Measurements from ENCODE around the gene DCAKD.

DCAKD gene

GRCh38 chr17:45009676-45010467 is 41.6 kb downstream of the DCAKD start:
- DNase-seq (ENCODE audit: insufficient read length, low spot score) (no peak), FAIRE-seq (no peak)
- TF ChIP-seq POU2F2 (IDR thresholded peaks at IDR 0.05; ENCODE audit: low read depth, low read length), result no peak
- TF ChIP-seq SPI1 (IDR thresholded peaks at IDR 0.05; ENCODE audit: low read depth, low read length), result no peak
- no peak for TF ChIP-seq TAF1 (IDR thresholded peaks at IDR 0.05; ENCODE audit: low read depth, low read length)
- no peak for TF ChIP-seq POLR2AphosphoS5 (IDR thresholded peaks at IDR 0.05; ENCODE audit: low read depth, low read length)
- TF ChIP-seq POLR2A (IDR thresholded peaks at IDR 0.05; ENCODE audit: low read depth, low read length), result no peak
- no peak for TF ChIP-seq PAX5 (IDR thresholded peaks at IDR 0.05; ENCODE audit: insufficient read depth, low read length, severe bottlenecking)

DNA sequence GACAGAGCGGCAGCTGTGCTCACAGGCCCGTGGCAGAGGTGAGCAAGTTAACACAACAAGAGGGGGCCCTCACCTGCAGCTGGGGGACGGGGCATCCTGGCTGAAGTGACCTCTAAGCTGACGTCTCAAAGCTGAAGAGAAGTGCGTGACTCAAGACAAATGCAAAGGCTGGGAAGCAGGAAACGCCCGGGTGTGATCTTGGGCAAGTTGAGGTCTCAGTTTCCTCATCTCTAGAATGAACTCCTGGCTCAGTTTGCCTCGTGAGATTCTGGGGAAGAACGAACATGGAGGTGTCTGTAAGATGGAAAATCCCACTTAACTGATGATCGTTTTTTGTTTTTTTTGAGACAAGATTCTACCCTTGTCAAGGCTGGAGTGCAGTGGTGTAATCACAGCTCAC is 43.2 kb downstream of the DCAKD start:
- FAIRE-seq, result no peak

DNA sequence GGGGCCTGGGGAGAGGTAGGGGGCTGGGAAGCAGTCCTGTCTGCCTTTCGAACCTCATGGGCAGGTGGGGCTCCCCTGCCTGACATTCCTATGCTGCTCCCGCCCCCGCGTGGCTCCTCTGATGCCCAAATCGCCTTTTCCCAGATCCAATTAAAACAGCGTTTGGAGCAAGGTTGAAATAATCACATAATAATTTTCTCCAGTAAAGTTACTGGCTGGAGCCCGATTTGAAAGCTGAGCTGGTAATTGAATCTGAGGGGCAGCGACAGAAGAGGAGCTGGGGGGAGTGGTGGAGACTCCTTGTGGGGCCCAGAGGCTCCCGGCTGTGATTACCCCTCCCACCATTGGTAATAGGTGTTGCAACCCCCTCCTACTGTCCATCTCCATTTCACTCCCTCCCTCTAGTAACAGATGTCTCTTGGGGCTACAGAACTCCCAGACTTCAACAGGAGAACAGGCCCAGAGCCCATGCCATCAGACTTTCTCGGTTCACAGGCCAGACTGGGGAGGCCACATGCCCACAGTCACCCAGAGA is 44.4 kb downstream of the DCAKD start:
- TF ChIP-seq POLR2AphosphoS5 (IDR thresholded peaks at IDR 0.05; ENCODE audit: low read depth, low read length), result no peak
- TF ChIP-seq SPI1 (IDR thresholded peaks at IDR 0.05; ENCODE audit: low read depth, low read length), result no peak
- DNase-seq (ENCODE audit: insufficient read length, low spot score), result no peak
- no peak for FAIRE-seq

More for the DNA sequence above, 43.2 kb downstream of the DCAKD start:
- TF ChIP-seq PAX5 (IDR thresholded peaks at IDR 0.05; ENCODE audit: insufficient read depth, low read length, severe bottlenecking) (no peak), POLR2A (IDR thresholded peaks at IDR 0.05; ENCODE audit: low read depth, low read length) (no peak), POU2F2 (IDR thresholded peaks at IDR 0.05; ENCODE audit: low read depth, low read length) (no peak), TAF1 (IDR thresholded peaks at IDR 0.05; ENCODE audit: low read depth, low read length) (no peak), SPI1 (IDR thresholded peaks at IDR 0.05; ENCODE audit: low read depth, low read length) (no peak), POLR2AphosphoS5 (IDR thresholded peaks at IDR 0.05; ENCODE audit: low read depth, low read length) (no peak)
- no peak for DNase-seq (ENCODE audit: insufficient read length, low spot score)

GRCh38 chr17:45005700-45006099 is 45.7 kb downstream of the DCAKD start:
- no peak for TF ChIP-seq SPI1 (IDR thresholded peaks at IDR 0.05; ENCODE audit: low read depth, low read length)
- no peak for TF ChIP-seq POLR2AphosphoS5 (IDR thresholded peaks at IDR 0.05; ENCODE audit: low read depth, low read length)
- TF ChIP-seq TAF1 (IDR thresholded peaks at IDR 0.05; ENCODE audit: low read depth, low read length), result no peak
- no peak for TF ChIP-seq POU2F2 (IDR thresholded peaks at IDR 0.05; ENCODE audit: low read depth, low read length)
- TF ChIP-seq POLR2A (IDR thresholded peaks at IDR 0.05; ENCODE audit: low read depth, low read length), result no peak
- no peak for TF ChIP-seq PAX5 (IDR thresholded peaks at IDR 0.05; ENCODE audit: insufficient read depth, low read length, severe bottlenecking)
- DNase-seq (ENCODE audit: insufficient read length, low spot score) (no peak), FAIRE-seq (no peak)

- no peak for DNase-seq (ENCODE audit: insufficient read length, low spot score)
- no peak for TF ChIP-seq POLR2AphosphoS5 (IDR thresholded peaks at IDR 0.05; ENCODE audit: low read depth, low read length)
- no peak for FAIRE-seq
These were observed 47.0 kb downstream of the DCAKD start for GRCh38 chr17:45004388-45004787.

GRCh38 chr17:45003877-45004276 is 47.6 kb downstream of the DCAKD start:
- TF ChIP-seq POLR2AphosphoS5 (IDR thresholded peaks at IDR 0.05; ENCODE audit: low read depth, low read length) (no peak), POU2F2 (IDR thresholded peaks at IDR 0.05; ENCODE audit: low read depth, low read length) (no peak), SPI1 (IDR thresholded peaks at IDR 0.05; ENCODE audit: low read depth, low read length) (no peak)
- FAIRE-seq (no peak), DNase-seq (ENCODE audit: insufficient read length, low spot score) (no peak)

DNA sequence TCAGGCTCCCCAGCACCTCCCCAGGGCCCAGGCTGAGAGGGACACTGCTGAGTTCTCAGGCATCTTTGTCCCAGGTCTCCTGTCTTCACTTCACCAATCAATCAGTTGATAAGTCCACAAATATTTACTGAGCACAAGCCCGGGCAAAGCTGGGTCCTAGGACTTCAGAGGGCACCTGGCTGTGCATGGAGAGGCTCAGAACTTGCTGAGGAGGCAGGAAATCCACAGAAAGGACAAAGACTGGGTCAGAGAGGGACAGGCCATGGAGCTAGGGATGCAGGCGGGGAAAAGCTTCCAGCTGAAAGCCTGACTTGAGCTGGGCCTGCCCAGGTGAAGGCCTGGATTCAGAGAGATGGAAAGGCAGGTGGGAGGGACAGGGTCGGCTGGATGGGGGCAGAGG is 50.1 kb downstream of the DCAKD start:
- no peak for FAIRE-seq
- no peak for TF ChIP-seq TAF1 (IDR thresholded peaks at IDR 0.05; ENCODE audit: low read depth, low read length)
- TF ChIP-seq PAX5 (IDR thresholded peaks at IDR 0.05; ENCODE audit: insufficient read depth, low read length, severe bottlenecking), result no peak
- TF ChIP-seq SPI1 (IDR thresholded peaks at IDR 0.05; ENCODE audit: low read depth, low read length), result no peak
- TF ChIP-seq POLR2AphosphoS5 (IDR thresholded peaks at IDR 0.05; ENCODE audit: low read depth, low read length), result no peak
- no peak for TF ChIP-seq POU2F2 (IDR thresholded peaks at IDR 0.05; ENCODE audit: low read depth, low read length)
- no peak for TF ChIP-seq POLR2A (IDR thresholded peaks at IDR 0.05; ENCODE audit: low read depth, low read length)
- no peak for DNase-seq (ENCODE audit: insufficient read length, low spot score)

DNA sequence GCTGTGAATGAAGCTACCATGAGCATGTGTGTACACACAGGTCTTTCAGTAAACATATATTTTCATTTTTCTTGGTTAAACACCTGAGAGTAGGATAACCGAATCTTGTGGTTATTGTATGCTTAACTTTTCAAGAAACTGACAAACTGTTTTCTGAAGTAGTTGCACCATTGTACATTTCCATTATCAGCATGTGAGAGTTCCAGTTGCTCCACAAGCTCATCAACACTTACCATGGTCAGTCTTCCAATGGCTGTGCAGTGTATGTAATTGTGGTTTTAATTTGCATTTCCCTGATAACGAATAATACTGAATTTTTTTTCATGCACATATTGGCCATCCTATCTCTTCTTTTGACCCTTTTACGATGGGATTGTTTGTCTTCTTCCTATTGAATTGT is 52.0 kb downstream of the DCAKD start:
- DNase-seq (ENCODE audit: insufficient read length, low spot score), result no peak
- TF ChIP-seq PAX5 (IDR thresholded peaks at IDR 0.05; ENCODE audit: insufficient read depth, low read length, severe bottlenecking), result no peak
- TF ChIP-seq POU2F2 (IDR thresholded peaks at IDR 0.05; ENCODE audit: low read depth, low read length), result no peak
- no peak for TF ChIP-seq TAF1 (IDR thresholded peaks at IDR 0.05; ENCODE audit: low read depth, low read length)
- no peak for TF ChIP-seq POLR2A (IDR thresholded peaks at IDR 0.05; ENCODE audit: low read depth, low read length)
- TF ChIP-seq SPI1 (IDR thresholded peaks at IDR 0.05; ENCODE audit: low read depth, low read length), result no peak
- TF ChIP-seq POLR2AphosphoS5 (IDR thresholded peaks at IDR 0.05; ENCODE audit: low read depth, low read length), result no peak
- no peak for FAIRE-seq

GRCh38 chr17:44998646-44999045 is 52.8 kb downstream of the DCAKD start:
- TF ChIP-seq POU2F2 (IDR thresholded peaks at IDR 0.05; ENCODE audit: low read depth, low read length), result no peak
- TF ChIP-seq PAX5 (IDR thresholded peaks at IDR 0.05; ENCODE audit: insufficient read depth, low read length, severe bottlenecking), result no peak
- no peak for TF ChIP-seq SPI1 (IDR thresholded peaks at IDR 0.05; ENCODE audit: low read depth, low read length)
- TF ChIP-seq POLR2AphosphoS5 (IDR thresholded peaks at IDR 0.05; ENCODE audit: low read depth, low read length), result no peak
- no peak for TF ChIP-seq POLR2A (IDR thresholded peaks at IDR 0.05; ENCODE audit: low read depth, low read length)
- no peak for TF ChIP-seq TAF1 (IDR thresholded peaks at IDR 0.05; ENCODE audit: low read depth, low read length)
- DNase-seq (ENCODE audit: insufficient read length, low spot score) (no peak), FAIRE-seq (no peak)

Measured in GM12891 (cell line).